ENCODE measurements around the gene TLE4.

DNA sequence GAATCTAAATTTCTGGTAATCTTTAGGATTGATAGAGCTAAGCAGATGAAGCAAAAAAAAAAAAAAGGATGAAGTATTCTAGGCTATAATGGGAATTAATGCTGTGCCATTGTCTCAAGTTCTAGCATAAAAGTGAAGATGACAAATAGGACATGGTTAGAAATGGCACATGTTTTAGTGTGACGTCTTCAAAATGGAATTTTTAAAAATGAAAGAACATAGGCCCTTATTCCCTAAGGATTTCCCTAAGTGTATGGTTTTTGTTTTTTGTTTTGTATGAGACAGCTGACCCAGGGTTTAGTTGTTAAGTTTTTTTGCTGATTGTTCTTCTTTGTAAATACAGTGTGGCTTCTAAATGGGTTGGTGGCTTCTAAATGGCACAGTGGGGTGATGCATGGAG lies 7.1 kb downstream of the TLE4 start:
- TF ChIP-seq, protein P1, sequence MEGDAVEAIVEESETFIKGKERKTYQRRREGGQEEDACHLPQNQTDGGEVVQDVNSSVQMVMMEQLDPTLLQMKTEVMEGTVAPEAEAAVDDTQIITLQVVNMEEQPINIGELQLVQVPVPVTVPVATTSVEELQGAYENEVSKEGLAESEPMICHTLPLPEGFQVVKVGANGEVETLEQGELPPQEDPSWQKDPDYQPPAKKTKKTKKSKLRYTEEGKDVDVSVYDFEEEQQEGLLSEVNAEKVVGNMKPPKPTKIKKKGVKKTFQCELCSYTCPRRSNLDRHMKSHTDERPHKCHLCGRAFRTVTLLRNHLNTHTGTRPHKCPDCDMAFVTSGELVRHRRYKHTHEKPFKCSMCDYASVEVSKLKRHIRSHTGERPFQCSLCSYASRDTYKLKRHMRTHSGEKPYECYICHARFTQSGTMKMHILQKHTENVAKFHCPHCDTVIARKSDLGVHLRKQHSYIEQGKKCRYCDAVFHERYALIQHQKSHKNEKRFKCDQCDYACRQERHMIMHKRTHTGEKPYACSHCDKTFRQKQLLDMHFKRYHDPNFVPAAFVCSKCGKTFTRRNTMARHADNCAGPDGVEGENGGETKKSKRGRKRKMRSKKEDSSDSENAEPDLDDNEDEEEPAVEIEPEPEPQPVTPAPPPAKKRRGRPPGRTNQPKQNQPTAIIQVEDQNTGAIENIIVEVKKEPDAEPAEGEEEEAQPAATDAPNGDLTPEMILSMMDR (IDR thresholded peaks at IDR 0.05) = no peak
- TF ChIP-seq POLR2A (IDR thresholded peaks at IDR 0.05; ENCODE audit: low read length) = no peak
- TF ChIP-seq CHD2 (IDR thresholded peaks at IDR 0.05; ENCODE audit: low read length, partially characterized antibody) = no peak
- TF ChIP-seq RAD21 (conservative IDR thresholded peaks at IDR 0.05 in 1 of 2, IDR thresholded peaks at IDR 0.05 in 1 of 2) = no peak
- no peak for TF ChIP-seq KDM5A (IDR thresholded peaks at IDR 0.05)
- no peak for TF ChIP-seq RFX5 (IDR thresholded peaks at IDR 0.05)
- no peak for TF ChIP-seq HOXA7 (CRISPR knock-in tag; IDR thresholded peaks at IDR 0.05)
- no peak for TF ChIP-seq NR3C1 (IDR thresholded peaks at IDR 0.05)
- TF ChIP-seq ESRRA (IDR thresholded peaks at IDR 0.05; ENCODE audit: borderline replicate concordance, low read length) = no peak
- TF ChIP-seq EP300 (IDR thresholded peaks at IDR 0.05) = no peak
- TF ChIP-seq, protein P2, sequence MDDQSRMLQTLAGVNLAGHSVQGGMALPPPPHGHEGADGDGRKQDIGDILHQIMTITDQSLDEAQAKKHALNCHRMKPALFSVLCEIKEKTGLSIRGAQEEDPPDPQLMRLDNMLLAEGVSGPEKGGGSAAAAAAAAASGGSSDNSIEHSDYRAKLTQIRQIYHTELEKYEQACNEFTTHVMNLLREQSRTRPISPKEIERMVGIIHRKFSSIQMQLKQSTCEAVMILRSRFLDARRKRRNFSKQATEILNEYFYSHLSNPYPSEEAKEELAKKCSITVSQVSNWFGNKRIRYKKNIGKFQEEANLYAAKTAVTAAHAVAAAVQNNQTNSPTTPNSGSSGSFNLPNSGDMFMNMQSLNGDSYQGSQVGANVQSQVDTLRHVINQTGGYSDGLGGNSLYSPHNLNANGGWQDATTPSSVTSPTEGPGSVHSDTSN (IDR thresholded peaks at IDR 0.05) = no peak
- TF ChIP-seq CHD4 (IDR thresholded peaks at IDR 0.05; ENCODE audit: borderline replicate concordance) = no peak
- TF ChIP-seq, protein P3, sequence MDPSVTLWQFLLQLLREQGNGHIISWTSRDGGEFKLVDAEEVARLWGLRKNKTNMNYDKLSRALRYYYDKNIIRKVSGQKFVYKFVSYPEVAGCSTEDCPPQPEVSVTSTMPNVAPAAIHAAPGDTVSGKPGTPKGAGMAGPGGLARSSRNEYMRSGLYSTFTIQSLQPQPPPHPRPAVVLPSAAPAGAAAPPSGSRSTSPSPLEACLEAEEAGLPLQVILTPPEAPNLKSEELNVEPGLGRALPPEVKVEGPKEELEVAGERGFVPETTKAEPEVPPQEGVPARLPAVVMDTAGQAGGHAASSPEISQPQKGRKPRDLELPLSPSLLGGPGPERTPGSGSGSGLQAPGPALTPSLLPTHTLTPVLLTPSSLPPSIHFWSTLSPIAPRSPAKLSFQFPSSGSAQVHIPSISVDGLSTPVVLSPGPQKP (IDR thresholded peaks at IDR 0.05; ENCODE audit: low read depth, low read length) = no peak

All from A549 (cell line).